Measurements from ENCODE around the gene NFU1.

NFU1 gene

GRCh38 chr2:69481421-69481820 lies 44.2 kb upstream of the NFU1 start (continued):
- TF ChIP-seq ZNF639 (tag by site-specific recombination; IDR thresholded peaks at IDR 0.05) = no peak
- TF ChIP-seq KLF17 (tag by site-specific recombination; IDR thresholded peaks at IDR 0.05) = no peak
- no peak for TF ChIP-seq ZNF221 (tag by site-specific recombination; IDR thresholded peaks at IDR 0.05; ENCODE audit: borderline replicate concordance)
- no peak for TF ChIP-seq ZNF48 (tag by site-specific recombination; IDR thresholded peaks at IDR 0.05)
- TF ChIP-seq ZBTB20 (tag by site-specific recombination; IDR thresholded peaks at IDR 0.05) = no peak
- TF ChIP-seq ZNF175 (tag by site-specific recombination; IDR thresholded peaks at IDR 0.05) = no peak
- TF ChIP-seq ZNF19 (tag by site-specific recombination; IDR thresholded peaks at IDR 0.05; ENCODE audit: low read depth) = no peak
- no peak for TF ChIP-seq OVOL3 (tag by site-specific recombination; IDR thresholded peaks at IDR 0.05)
- no peak for TF ChIP-seq ZNF585B (tag by site-specific recombination; IDR thresholded peaks at IDR 0.05)
- TF ChIP-seq ZBTB44 (tag by site-specific recombination; IDR thresholded peaks at IDR 0.05) = no peak

GRCh38 chr2:69477627-69478026 lies 40.4 kb upstream of the NFU1 start:
- POLR2A ChIA-PET = no interaction called here
- Histone ChIP-seq H3K27ac (ENCODE audit: extremely low read depth, low read depth, low read length) (no peak overlapping the region), H3K36me3 (ENCODE audit: control insufficient read depth in 2 of 2, insufficient read depth in 1 of 2, low read length in 2 of 2) (no peaks in the 10 kb centered on the region; a peak in 1 of 3 replicates), H3K4me3 (ENCODE audit: low read depth, low read length) (no peak overlapping the region), H3K4me1 (ENCODE audit: control insufficient read depth, insufficient read depth, low read length) (peaks cover 2% of the 10 kb centered on the region; the same call in 1 of the 2 replicates), H3K9me3 (ENCODE audit: control insufficient read depth, insufficient read depth, low read depth, low read length) (no peaks in the 10 kb centered on the region)
- CTCF ChIA-PET = interaction anchor here (0.9 kb wide), 1 partner anchor 88 kb away, joined by 3 read pairs; no protein-coding TSS in a partner anchor
- TF ChIP-seq KLF10 (tag by site-specific recombination; IDR thresholded peaks at IDR 0.05) (no peak), ZBTB17 (tag by site-specific recombination; IDR thresholded peaks at IDR 0.05) (no peak), ZNF302 (tag by site-specific recombination; IDR thresholded peaks at IDR 0.05; ENCODE audit: low read depth) (no peak), ZBTB20 (tag by site-specific recombination; IDR thresholded peaks at IDR 0.05) (no peak), GLI4 (tag by site-specific recombination; IDR thresholded peaks at IDR 0.05) (no peak), PRDM1 (tag by site-specific recombination; IDR thresholded peaks at IDR 0.05) (peak; percentile 48; the same call in 1 of the 2 replicates), ZNF426 (tag by site-specific recombination; IDR thresholded peaks at IDR 0.05) (no peak)

- H3K4me3 ChIP-seq (ENCODE audit: low read depth, low read length) = no peak overlapping the region
- POLR2A ChIA-PET = interaction anchor here (0.7 kb wide), 1 partner anchor 14 kb away, joined by 4 read pairs; no protein-coding TSS in a partner anchor
- CTCF ChIA-PET = interaction anchor here (0.7 kb wide), 1 partner anchor 97 kb away, joined by 3 read pairs; no protein-coding TSS in a partner anchor
- no peak overlapping the region for H3K27ac ChIP-seq (ENCODE audit: extremely low read depth, low read depth, low read length)
- no peaks in the 10 kb centered on the region; a peak in 1 of 3 replicates for H3K36me3 ChIP-seq (ENCODE audit: control insufficient read depth in 2 of 2, insufficient read depth in 1 of 2, low read length in 2 of 2)
- no peaks in the 10 kb centered on the region for H3K4me1 ChIP-seq (ENCODE audit: control insufficient read depth, insufficient read depth, low read length)
- H3K9me3 ChIP-seq (ENCODE audit: control insufficient read depth, insufficient read depth, low read depth, low read length) = no peaks in the 10 kb centered on the region
- TF ChIP-seq ZNF626 (tag by site-specific recombination; IDR thresholded peaks at IDR 0.05) (no peak), ZNF600 (tag by site-specific recombination; IDR thresholded peaks at IDR 0.05) (no peak), ZNF404 (tag by site-specific recombination; IDR thresholded peaks at IDR 0.05) (no peak), ZNF280C (tag by site-specific recombination; IDR thresholded peaks at IDR 0.05) (no peak), ZNF544 (tag by site-specific recombination; IDR thresholded peaks at IDR 0.05) (no peak), ZNF785 (tag by site-specific recombination; IDR thresholded peaks at IDR 0.05) (no peak), ZNF23 (tag by site-specific recombination; IDR thresholded peaks at IDR 0.05; ENCODE audit: borderline replicate concordance) (no peak), ZSCAN23 (tag by site-specific recombination; IDR thresholded peaks at IDR 0.05) (no peak), TCF7L2 (IDR thresholded peaks at IDR 0.05; ENCODE audit: borderline replicate concordance, low read depth, low read length) (no peak), PRDM6 (tag by site-specific recombination; IDR thresholded peaks at IDR 0.05) (no peak), ZNF777 (tag by site-specific recombination; IDR thresholded peaks at IDR 0.05; ENCODE audit: borderline replicate concordance) (no peak), ZFHX2 (tag by site-specific recombination; conservative IDR thresholded peaks at IDR 0.05) (no peak)
These were observed 37.5 kb upstream of the NFU1 start for GRCh38 chr2:69474688-69475087.
